ENCODE measurements around the gene UACA.

The UACA gene

DNA sequence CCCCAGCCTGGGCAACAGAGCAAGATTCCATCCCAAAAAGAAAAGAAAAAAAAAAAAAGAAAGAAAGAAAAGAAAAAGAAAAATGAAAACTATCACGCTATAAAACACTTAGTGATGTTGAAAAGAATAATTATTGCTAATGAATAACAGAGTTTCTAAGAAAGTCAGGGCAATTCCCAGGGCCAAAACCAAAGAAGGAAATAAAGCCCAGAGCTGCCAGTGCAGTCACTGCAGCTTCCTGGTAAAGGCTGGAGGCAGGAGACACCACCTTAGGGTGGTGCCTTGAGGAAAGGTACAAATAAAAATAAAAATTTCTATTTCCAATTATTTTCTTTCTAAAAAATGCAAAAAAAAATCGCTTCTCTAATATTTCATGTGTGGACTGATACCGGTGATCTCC lies 19.7 kb upstream of the UACA start:
- no peak overlapping the region for H3K4me3 ChIP-seq (ENCODE audit: low read length in 2 of 2)
- no CpG with 5 or more reads among the region's 3 CpGs for WGBS, 2 donors (ENCODE audit: extremely low coverage in 2 of 2, insufficient read length in 2 of 2, insufficient replicate concordance in 1 of 2)
- no peak overlapping the region for H3K27ac ChIP-seq (replicated peaks; ENCODE audit: low read length)

DNA sequence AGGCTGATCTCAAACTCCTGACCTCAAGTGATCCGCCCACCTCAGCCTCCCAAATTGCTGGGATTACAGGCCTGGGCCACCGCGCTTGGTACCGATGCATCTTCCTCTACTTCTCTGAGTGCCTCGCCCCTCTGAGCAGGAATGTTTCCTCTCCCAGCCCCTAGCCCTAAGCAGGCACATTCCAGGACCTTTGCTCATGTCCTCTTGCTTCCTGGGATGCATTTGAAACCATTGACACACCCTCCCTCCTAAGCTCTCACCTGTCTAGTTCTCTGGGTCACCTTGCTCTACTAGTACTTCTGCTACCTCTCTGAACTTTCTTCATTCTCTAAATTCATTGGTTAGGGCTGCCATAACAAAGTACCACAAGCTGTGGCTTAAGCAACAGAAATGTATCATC lies 17.9 kb upstream of the UACA start:
- no peak overlapping the region for H3K23ac ChIP-seq (ENCODE audit: low read depth, low read length, poor library complexity)
- no peaks in the 10 kb centered on the region for H3K9me3 ChIP-seq (replicated peaks in 1 of 2; ENCODE audit: control insufficient read depth in 2 of 2, insufficient read depth in 1 of 2, low read depth in 1 of 2, low read length in 2 of 2)
- H2BK120ac ChIP-seq (ENCODE audit: low read depth, low read length): no peak overlapping the region
- no peak overlapping the region for H2BK15ac ChIP-seq (ENCODE audit: low read length)
- no peak overlapping the region for H2BK5ac ChIP-seq (ENCODE audit: low read length)
- H4K8ac ChIP-seq (ENCODE audit: low read depth, low read length): no peak overlapping the region
- H3K14ac ChIP-seq (ENCODE audit: low read length): no peak overlapping the region
- H3K4me2 ChIP-seq (ENCODE audit: insufficient read depth, low read length, poor library complexity, severe bottlenecking): no peak overlapping the region
- H3K27me3 ChIP-seq (ENCODE audit: control insufficient read depth in 3 of 3, insufficient read depth in 3 of 3, low read depth in 1 of 3, low read length in 3 of 3): peaks cover 0 to 8% (median 0%) of the 10 kb centered on the region in 3 experiments
- WGBS, 2 donors (ENCODE audit: extremely low coverage in 2 of 2, insufficient read length in 2 of 2, insufficient replicate concordance in 1 of 2): no CpG with 5 or more reads among the region's 5 CpGs
- no peak overlapping the region for H3K4me3 ChIP-seq (ENCODE audit: low read length in 2 of 2)
- no peak overlapping the region for H3K27ac ChIP-seq (replicated peaks; ENCODE audit: low read length)
- no peak for DNase-seq (ENCODE audit: low spot score)
- no peak overlapping the region for H2AK5ac ChIP-seq (ENCODE audit: low read depth, low read length)
- no peak overlapping the region for H3K18ac ChIP-seq (ENCODE audit: low read length)
- H2BK12ac ChIP-seq (ENCODE audit: low read length): no peak overlapping the region
- no peak overlapping the region for H2AFZ ChIP-seq (ENCODE audit: low read length)
- H3K4me1 ChIP-seq (ENCODE audit: control insufficient read depth in 2 of 2, insufficient read depth in 1 of 2, low read depth in 1 of 2, low read length in 2 of 2): no peaks in the 10 kb centered on the region
- no peak overlapping the region for H4K91ac ChIP-seq (ENCODE audit: low read depth, low read length, poor library complexity)
- no peaks in the 10 kb centered on the region for H3K36me3 ChIP-seq (replicated peaks in 1 of 2; ENCODE audit: control insufficient read depth in 2 of 2, insufficient read depth in 2 of 2, low read length in 2 of 2)
- H3K79me1 ChIP-seq (ENCODE audit: low read depth, low read length): no peaks in the 10 kb centered on the region
- no peak overlapping the region for H3K9ac ChIP-seq (ENCODE audit: low read depth, low read length, poor library complexity)
- H3K4ac ChIP-seq (ENCODE audit: low read length): no peak overlapping the region

More for the DNA sequence above, 19.7 kb upstream of the UACA start:
- H3K9me3 ChIP-seq (replicated peaks in 1 of 2; ENCODE audit: control insufficient read depth in 2 of 2, insufficient read depth in 1 of 2, low read depth in 1 of 2, low read length in 2 of 2): no peaks in the 10 kb centered on the region
- H3K18ac ChIP-seq (ENCODE audit: low read length): no peak overlapping the region
- H3K23ac ChIP-seq (ENCODE audit: low read depth, low read length, poor library complexity): no peak overlapping the region
- no peaks in the 10 kb centered on the region for H3K4me1 ChIP-seq (ENCODE audit: control insufficient read depth in 2 of 2, insufficient read depth in 1 of 2, low read depth in 1 of 2, low read length in 2 of 2)
- H3K4ac ChIP-seq (ENCODE audit: low read length): no peak overlapping the region
- no peak overlapping the region for H4K8ac ChIP-seq (ENCODE audit: low read depth, low read length)
- DNase-seq (ENCODE audit: low spot score): no peak
- no peak overlapping the region for H2BK12ac ChIP-seq (ENCODE audit: low read length)
- H2BK5ac ChIP-seq (ENCODE audit: low read length): no peak overlapping the region
- H2AK5ac ChIP-seq (ENCODE audit: low read depth, low read length): no peak overlapping the region
- no peak overlapping the region for H2BK120ac ChIP-seq (ENCODE audit: low read depth, low read length)
- H3K27me3 ChIP-seq (ENCODE audit: control insufficient read depth in 3 of 3, insufficient read depth in 3 of 3, low read depth in 1 of 3, low read length in 3 of 3): peaks cover 0 to 8% (median 0%) of the 10 kb centered on the region in 3 experiments
- no peak overlapping the region for H2AFZ ChIP-seq (ENCODE audit: low read length)
- H3K79me1 ChIP-seq (ENCODE audit: low read depth, low read length): no peaks in the 10 kb centered on the region
- no peak overlapping the region for H3K4me2 ChIP-seq (ENCODE audit: insufficient read depth, low read length, poor library complexity, severe bottlenecking)
- H3K14ac ChIP-seq (ENCODE audit: low read length): no peak overlapping the region
- H2BK15ac ChIP-seq (ENCODE audit: low read length): no peak overlapping the region
- H4K91ac ChIP-seq (ENCODE audit: low read depth, low read length, poor library complexity): no peak overlapping the region
- no peak overlapping the region for H3K9ac ChIP-seq (ENCODE audit: low read depth, low read length, poor library complexity)
- no peaks in the 10 kb centered on the region for H3K36me3 ChIP-seq (replicated peaks in 1 of 2; ENCODE audit: control insufficient read depth in 2 of 2, insufficient read depth in 2 of 2, low read length in 2 of 2)

DNA sequence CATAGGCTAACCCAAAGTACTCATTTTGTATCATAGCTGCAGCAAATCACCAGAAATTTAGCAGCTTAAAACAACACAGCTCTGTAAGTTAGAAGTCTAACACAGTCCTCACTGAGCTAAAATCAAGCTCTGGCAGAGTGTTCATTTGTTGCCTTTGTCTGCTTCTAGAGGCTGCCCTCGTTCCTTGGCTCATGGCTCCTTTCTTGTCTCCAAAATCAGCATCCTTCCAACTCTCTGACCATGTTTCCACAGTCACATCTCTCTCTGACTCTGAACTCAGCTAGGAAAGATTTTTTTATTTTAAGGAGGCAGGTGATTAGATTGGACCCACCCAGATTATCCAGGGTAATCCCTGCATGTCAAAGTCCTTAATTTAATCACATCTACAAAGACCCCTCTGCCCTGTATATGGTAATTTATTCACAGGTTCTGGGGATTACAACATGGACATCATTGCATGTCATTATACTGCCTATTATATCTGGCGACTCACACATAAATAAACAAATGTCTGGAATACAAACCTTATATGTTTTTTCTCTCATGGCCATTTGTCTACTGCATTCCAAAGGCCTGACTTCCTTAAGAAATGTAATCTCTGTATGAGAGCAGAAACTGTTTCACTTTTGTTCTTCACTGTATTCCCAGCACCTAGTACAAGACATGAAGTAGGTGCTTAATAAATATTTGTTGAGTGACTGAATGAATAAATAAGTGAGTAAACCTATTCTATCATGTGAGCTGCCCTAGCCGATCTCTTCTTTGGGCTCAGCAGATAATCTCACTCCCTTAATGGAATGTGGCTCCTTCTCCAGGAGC lies 15.1 kb upstream of the UACA start:
- no peak overlapping the region for H3K4ac ChIP-seq (ENCODE audit: low read length)
- no peak overlapping the region for H2BK120ac ChIP-seq (ENCODE audit: low read depth, low read length)
- no peak overlapping the region for H2AFZ ChIP-seq (ENCODE audit: low read length)
- no peak overlapping the region for H3K4me2 ChIP-seq (ENCODE audit: insufficient read depth, low read length, poor library complexity, severe bottlenecking)
- no peak overlapping the region for H3K18ac ChIP-seq (ENCODE audit: low read length)
- H2AK5ac ChIP-seq (ENCODE audit: low read depth, low read length): no peak overlapping the region
- no peak overlapping the region for H3K23ac ChIP-seq (ENCODE audit: low read depth, low read length, poor library complexity)
- H3K9ac ChIP-seq (ENCODE audit: low read depth, low read length, poor library complexity): no peak overlapping the region
- no peak overlapping the region for H3K27ac ChIP-seq (replicated peaks; ENCODE audit: low read length)
- H3K79me1 ChIP-seq (ENCODE audit: low read depth, low read length): no peaks in the 10 kb centered on the region
- WGBS, 2 donors (ENCODE audit: extremely low coverage in 2 of 2, insufficient read length in 2 of 2, insufficient replicate concordance in 1 of 2): no CpG with 5 or more reads among the region's 3 CpGs
- H4K8ac ChIP-seq (ENCODE audit: low read depth, low read length): no peak overlapping the region
- no peak overlapping the region for H3K14ac ChIP-seq (ENCODE audit: low read length)
- DNase-seq (ENCODE audit: low spot score): no peak
- H4K91ac ChIP-seq (ENCODE audit: low read depth, low read length, poor library complexity): no peak overlapping the region
- no peak overlapping the region for H2BK12ac ChIP-seq (ENCODE audit: low read length)
- H2BK5ac ChIP-seq (ENCODE audit: low read length): no peak overlapping the region
- no peaks in the 10 kb centered on the region for H3K9me3 ChIP-seq (replicated peaks in 1 of 2; ENCODE audit: control insufficient read depth in 2 of 2, insufficient read depth in 1 of 2, low read depth in 1 of 2, low read length in 2 of 2)
- H2BK15ac ChIP-seq (ENCODE audit: low read length): no peak overlapping the region
- peaks cover 0 to 2% (median 0%) of the 10 kb centered on the region in 3 experiments for H3K27me3 ChIP-seq (ENCODE audit: control insufficient read depth in 3 of 3, insufficient read depth in 3 of 3, low read depth in 1 of 3, low read length in 3 of 3)
- H3K4me1 ChIP-seq (ENCODE audit: control insufficient read depth in 2 of 2, insufficient read depth in 1 of 2, low read depth in 1 of 2, low read length in 2 of 2): no peaks in the 10 kb centered on the region
- no peaks in the 10 kb centered on the region for H3K36me3 ChIP-seq (replicated peaks in 1 of 2; ENCODE audit: control insufficient read depth in 2 of 2, insufficient read depth in 2 of 2, low read length in 2 of 2)
- H3K4me3 ChIP-seq (ENCODE audit: low read length in 2 of 2): no peak overlapping the region

DNA sequence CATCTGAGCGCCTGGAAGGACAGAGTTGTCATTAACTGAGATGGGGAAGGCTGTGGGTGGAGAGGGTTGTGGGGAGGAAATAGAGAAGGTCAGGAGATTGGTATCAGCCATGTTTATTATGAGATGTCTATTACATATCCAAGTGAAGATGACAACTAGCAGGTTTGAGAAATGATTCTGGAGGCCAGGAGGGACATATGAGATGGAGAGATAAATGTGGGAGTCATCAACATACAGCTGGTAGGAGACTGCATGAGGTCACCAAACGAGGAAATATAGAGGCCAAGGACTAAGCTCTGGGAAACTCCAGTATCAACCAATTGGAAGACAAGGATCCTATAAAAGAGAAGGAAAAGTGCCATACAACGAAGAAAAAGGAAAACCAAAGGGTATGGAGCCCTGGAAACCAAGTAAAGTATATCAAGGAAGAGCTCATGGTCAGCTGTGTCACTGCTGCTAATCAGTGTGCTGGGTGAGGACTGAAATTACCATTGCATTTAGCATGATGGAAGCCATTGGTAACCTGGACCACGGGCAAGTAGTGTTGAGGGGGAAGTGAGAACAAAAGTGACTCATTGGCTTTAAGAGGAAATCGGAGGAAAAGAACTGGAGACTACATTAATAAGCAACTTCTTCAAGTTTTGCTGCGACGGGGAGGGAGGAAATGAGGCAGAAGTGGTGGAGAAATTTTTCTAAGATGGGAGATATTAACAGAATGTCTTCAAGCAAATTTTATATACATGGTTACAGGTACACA lies 14.0 kb upstream of the UACA start:
- Histone ChIP-seq H3K4ac (ENCODE audit: low read length) (no peak overlapping the region), H2AK5ac (ENCODE audit: low read depth, low read length) (no peak overlapping the region), H3K9ac (ENCODE audit: low read depth, low read length, poor library complexity) (no peak overlapping the region), H2AFZ (ENCODE audit: low read length) (no peak overlapping the region), H2BK12ac (ENCODE audit: low read length) (no peak overlapping the region), H3K27ac (replicated peaks; ENCODE audit: low read length) (no peak overlapping the region), H3K4me1 (ENCODE audit: control insufficient read depth in 2 of 2, insufficient read depth in 1 of 2, low read depth in 1 of 2, low read length in 2 of 2) (no peaks in the 10 kb centered on the region), H3K27me3 (ENCODE audit: control insufficient read depth in 3 of 3, insufficient read depth in 3 of 3, low read depth in 1 of 3, low read length in 3 of 3) (peaks cover 0 to 2% (median 0%) of the 10 kb centered on the region in 3 experiments), H3K36me3 (replicated peaks in 1 of 2; ENCODE audit: control insufficient read depth in 2 of 2, insufficient read depth in 2 of 2, low read length in 2 of 2) (no peaks in the 10 kb centered on the region), H2BK5ac (ENCODE audit: low read length) (no peak overlapping the region), H3K79me1 (ENCODE audit: low read depth, low read length) (no peaks in the 10 kb centered on the region), H2BK120ac (ENCODE audit: low read depth, low read length) (no peak overlapping the region), H3K23ac (ENCODE audit: low read depth, low read length, poor library complexity) (no peak overlapping the region), H2BK15ac (ENCODE audit: low read length) (no peak overlapping the region), H3K14ac (ENCODE audit: low read length) (no peak overlapping the region), H3K4me3 (ENCODE audit: low read length in 2 of 2) (no peak overlapping the region), H4K91ac (ENCODE audit: low read depth, low read length, poor library complexity) (no peak overlapping the region), H3K4me2 (ENCODE audit: insufficient read depth, low read length, poor library complexity, severe bottlenecking) (no peak overlapping the region), H3K18ac (ENCODE audit: low read length) (no peak overlapping the region), H3K9me3 (replicated peaks in 1 of 2; ENCODE audit: control insufficient read depth in 2 of 2, insufficient read depth in 1 of 2, low read depth in 1 of 2, low read length in 2 of 2) (no peaks in the 10 kb centered on the region), H4K8ac (ENCODE audit: low read depth, low read length) (no peak overlapping the region)
- no peak for DNase-seq (ENCODE audit: low spot score)
- WGBS, 2 donors (ENCODE audit: extremely low coverage in 2 of 2, insufficient read length in 2 of 2, insufficient replicate concordance in 1 of 2): no CpG with 5 or more reads among the region's 7 CpGs

All from neuronal stem cell (in vitro differentiated cells).